Measurements from ENCODE around the gene DNASE2B.
A peak's percentile ranks its signal among the peaks of the same experiment; 100 is the strongest.

DNASE2B gene

GRCh38 chr1:84410328-84411095 is 12.2 kb downstream of the DNASE2B start:
- DNase-seq (ENCODE audit: low read depth, low spot score), result no peak
- CTCF ChIA-PET, result no interaction called here
- POLR2A ChIA-PET, result no interaction called here
- TF ChIP-seq CTCF (IDR thresholded peaks at IDR 0.05; ENCODE audit: insufficient read depth, low read length, missing control alignments), result no peak
- H3K4me3 ChIP-seq (ENCODE audit: low read depth, low read length), result no peak overlapping the region

DNA sequence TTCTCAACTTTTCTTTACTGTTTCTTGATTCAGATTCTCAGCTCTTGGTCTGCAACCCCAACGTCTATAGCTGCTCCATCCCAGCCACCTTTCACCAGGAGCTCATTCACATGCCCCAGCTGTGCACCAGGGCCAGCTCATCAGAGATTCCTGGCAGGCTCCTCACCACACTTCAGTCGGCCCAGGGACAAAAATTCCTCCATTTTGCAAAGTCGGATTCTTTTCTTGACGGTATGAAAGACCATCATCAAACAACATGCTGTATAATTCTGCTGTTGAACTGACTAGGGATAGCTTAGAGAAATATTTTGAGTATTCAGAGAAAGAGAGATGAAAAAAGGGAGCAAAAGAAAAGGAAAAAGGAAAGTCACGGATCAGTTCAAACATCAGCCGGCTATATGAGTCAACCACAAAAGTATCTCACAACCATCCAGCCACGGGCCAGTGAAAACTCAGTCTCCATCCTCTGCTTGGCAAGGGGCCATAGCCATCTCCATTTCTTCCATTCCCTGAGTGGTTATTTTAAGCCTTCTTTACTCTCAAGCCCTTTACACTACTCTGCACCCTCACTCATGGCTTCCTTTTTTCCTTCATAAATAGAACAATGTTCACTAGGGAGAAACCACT is 14.1 kb downstream of the DNASE2B start:
- TF ChIP-seq CTCF (IDR thresholded peaks at IDR 0.05; ENCODE audit: insufficient read depth, low read length, missing control alignments), result no peak
- ChIA-PET CTCF (interaction anchor here (1.0 kb wide), 1 partner anchor 21 kb away, joined by 3 read pairs; no protein-coding TSS in a partner anchor), POLR2A (interaction anchor here (0.8 kb wide), 1 partner anchor 500 kb away, joined by 3 read pairs; no protein-coding TSS in a partner anchor)
- peak; percentile 14 for DNase-seq (ENCODE audit: low read depth, low spot score)
- H3K4me3 ChIP-seq (ENCODE audit: low read depth, low read length), result no peak overlapping the region

- H3K4me3 ChIP-seq (ENCODE audit: low read depth, low read length), result no peak overlapping the region
- DNase-seq (ENCODE audit: low read depth, low spot score), result no peak
- no peak for TF ChIP-seq CTCF (IDR thresholded peaks at IDR 0.05; ENCODE audit: insufficient read depth, low read length, missing control alignments)
- CTCF ChIA-PET, result interaction anchor here (0.6 to 0.9 kb wide), 3 partner anchors 19 to 237 kb away, joined by 3 to 5 read pairs (median 4); no protein-coding TSS in a partner anchor
- POLR2A ChIA-PET, result no interaction called here
Measured at GRCh38 chr1:84415396-84415795, 17.1 kb downstream of the DNASE2B start.

- ChIA-PET CTCF (interaction anchor here (1.0 to 3.2 kb wide), 2 partner anchors 11 to 14 kb away, joined by 4 to 33 read pairs; no protein-coding TSS in a partner anchor), POLR2A (no interaction called here)
- no peak overlapping the region for H3K4me3 ChIP-seq (ENCODE audit: low read depth, low read length)
- DNase-seq (ENCODE audit: low read depth, low spot score), result no peak
- TF ChIP-seq CTCF (IDR thresholded peaks at IDR 0.05; ENCODE audit: insufficient read depth, low read length, missing control alignments), result no peak
Measured at GRCh38 chr1:84422909-84423308, 24.6 kb downstream of the DNASE2B start.

DNA sequence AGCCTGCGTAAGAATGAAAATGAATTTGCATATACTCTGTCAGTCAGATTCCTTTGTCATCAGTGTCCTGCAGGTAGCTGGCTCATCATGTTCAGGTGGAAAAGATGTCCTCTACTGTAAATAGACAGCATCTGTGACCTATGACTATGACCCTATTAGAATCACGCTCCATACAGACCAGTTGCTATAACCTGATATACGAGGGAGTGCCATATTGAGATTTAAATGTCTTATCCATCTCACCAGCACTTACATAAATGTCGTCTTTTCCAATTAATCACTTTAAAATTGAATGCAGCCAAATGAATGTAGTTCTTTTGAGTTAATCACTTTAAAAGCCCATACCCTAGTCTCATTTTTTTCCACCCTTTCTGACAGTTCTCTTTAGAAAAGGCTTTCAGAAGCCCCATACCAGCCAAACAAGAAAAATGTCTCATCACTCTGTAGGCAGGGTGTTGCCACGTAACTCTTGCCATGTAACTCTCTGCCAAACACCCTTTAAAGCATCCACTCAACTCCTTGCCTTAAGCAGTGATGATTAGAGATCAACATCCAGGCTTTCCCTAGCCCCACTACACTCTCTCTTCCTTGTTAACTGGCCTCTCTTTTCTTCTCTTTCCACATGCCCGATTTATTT is 26.3 kb downstream of the DNASE2B start:
- no peak for TF ChIP-seq CTCF (IDR thresholded peaks at IDR 0.05; ENCODE audit: insufficient read depth, low read length, missing control alignments)
- DNase-seq (ENCODE audit: low read depth, low spot score), result no peak
- POLR2A ChIA-PET, result no interaction called here
- H3K4me3 ChIP-seq (ENCODE audit: low read depth, low read length), result no peak overlapping the region
- CTCF ChIA-PET, result interaction anchor here (0.9 to 1.6 kb wide), 3 partner anchors 9 to 348 kb away, joined by 3 to 7 read pairs (median 3); no protein-coding TSS in a partner anchor

All from AG04449 (cell line).